Calu3 (cell line): ENCODE measurements around the gene COX6B1. TPM values are rescaled to one million over a fixed set of nuclear protein-coding genes. Genes with fewer than 3 reads are reported as not detected.

Source experiments
- BruUV-seq: library from RNA; stranded (reverse); fragments of 400-500 nt; replicated peaks from 2 replicates; lab custom pipeline; 2021; lab: Mats Ljungman, UMichigan
- CTCF ChIA-PET: fragments of 300-600 bp; sonication (Branson Sonifier 250); formaldehyde crosslinking; loops from one replicate; lab custom pipeline; 2022; ENCODE audit warnings: antibody characterized with exemption; lab: Charles Lee
- DNase-seq: peaks from one replicate; pipeline ENCODE4 v3.0.0; 2022
- H3K27ac Mint-ChIP-seq: one replicate; pipeline ENCODE4 v1.8.0; 2022; ENCODE audit warnings: mixed read lengths; ENCODE audit not compliant: unreplicated experiment
- H3K27me3 Mint-ChIP-seq: one replicate; pipeline ENCODE4 v1.8.0; 2022; ENCODE audit warnings: mixed read lengths; ENCODE audit not compliant: unreplicated experiment
- H3K36me3 Mint-ChIP-seq: one replicate; pipeline ENCODE4 v1.8.0; 2022; ENCODE audit warnings: mild to moderate bottlenecking, moderate library complexity, mixed read lengths; ENCODE audit not compliant: insufficient read depth, unreplicated experiment
- H3K4me1 Mint-ChIP-seq: one replicate; pipeline ENCODE4 v1.8.0; 2022; ENCODE audit warnings: mild to moderate bottlenecking, low read depth, mixed read lengths; ENCODE audit not compliant: unreplicated experiment
- H3K4me3 Mint-ChIP-seq: one replicate; pipeline ENCODE4 v1.8.0; 2022; ENCODE audit warnings: mild to moderate bottlenecking, low read depth, moderate library complexity, mixed read lengths; ENCODE audit not compliant: unreplicated experiment
- H3K9me3 Mint-ChIP-seq: one replicate; pipeline ENCODE4 v1.8.0; 2022; ENCODE audit warnings: low read depth, mixed read lengths; ENCODE audit not compliant: unreplicated experiment
- CTCF ChIP-seq: fragments of 200-600 bp; IDR thresholded peaks from one replicate; pipeline ENCODE4 v1.8.0; 2022; ENCODE audit warnings: antibody characterized with exemption; ENCODE audit not compliant: unreplicated experiment
- intact Hi-C: fragments of 100-400 bp; cut with micrococcal nuclease; formaldehyde crosslinking; loops from one replicate; pipeline ENCODE4 v1.10.0; 2022; ENCODE audit not compliant: unreplicated experiment
- total RNA-seq: library from RNA; stranded (reverse); gene quantifications from 2 replicates; pipeline ENCODE4 v1.2.3, GENCODE V29; 2022

Gene COX6B1
- total RNA-seq, 1 experiment from 2014 or later = 497 TPM

DNA sequence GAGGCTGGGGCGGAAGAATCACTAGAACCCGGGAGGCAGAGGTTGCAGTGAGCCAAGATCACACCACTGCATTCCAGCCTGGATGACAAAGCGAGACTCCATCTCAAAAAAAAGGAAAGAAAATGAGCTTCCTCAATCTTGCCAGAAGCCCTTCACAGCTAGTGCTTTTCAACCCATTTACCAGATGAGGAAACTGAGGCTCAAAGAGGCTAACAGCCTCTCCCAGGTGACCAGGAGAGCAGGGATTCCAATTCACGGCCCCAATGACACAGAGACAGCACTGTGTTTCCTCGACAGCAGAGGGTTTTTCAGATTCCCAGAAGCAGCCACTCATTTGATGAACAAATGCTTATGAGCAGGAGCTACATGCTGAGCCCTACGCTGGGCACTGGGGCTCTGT is 21.4 kb downstream of the COX6B1 start:
- H3K9me3 Mint-ChIP-seq = no peaks in the 10 kb centered on the region
- peak overlapping the region; percentile 18 for H3K27ac Mint-ChIP-seq
- no peak for TF ChIP-seq CTCF
- BruUV-seq = no TSS peak
- H3K4me1 Mint-ChIP-seq = peaks cover 19% of the 10 kb centered on the region
- DNase-seq = no peak
- H3K27me3 Mint-ChIP-seq = peaks cover 78% of the 10 kb centered on the region
- CTCF ChIA-PET = interaction anchor here (1.4 kb wide), 1 partner anchor 25 kb away, joined by 8 read pairs; no protein-coding TSS in a partner anchor
- H3K36me3 Mint-ChIP-seq = peaks cover 4% of the 10 kb centered on the region
- no peak overlapping the region for H3K4me3 Mint-ChIP-seq
- intact Hi-C loops = no loop called here

DNA sequence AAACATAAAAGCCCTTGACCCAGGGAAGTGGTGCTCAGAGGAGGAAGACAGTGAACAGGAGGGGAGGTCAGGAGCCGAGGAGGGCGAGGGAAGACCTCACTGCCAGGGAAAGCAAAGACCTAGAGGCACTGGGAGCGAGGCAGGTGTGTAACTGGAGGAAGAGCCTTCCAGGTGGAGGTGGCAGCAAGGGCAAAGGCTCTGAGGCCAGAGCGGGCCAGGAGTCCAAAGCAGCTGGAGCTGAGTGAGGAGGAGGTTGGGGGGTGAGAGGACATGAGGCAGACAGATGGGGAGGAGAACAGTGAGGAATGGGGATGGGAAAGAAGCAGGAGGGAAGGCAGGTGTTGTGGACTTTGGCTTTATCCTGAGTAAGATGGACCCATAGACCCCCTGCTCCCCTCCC is 21.9 kb downstream of the COX6B1 start:
- peaks cover 78% of the 10 kb centered on the region for H3K27me3 Mint-ChIP-seq
- no peak for TF ChIP-seq CTCF
- no peaks in the 10 kb centered on the region for H3K9me3 Mint-ChIP-seq
- intact Hi-C loops = no loop called here
- H3K27ac Mint-ChIP-seq = peak overlapping the region; percentile 18
- H3K4me1 Mint-ChIP-seq = peaks cover 19% of the 10 kb centered on the region
- H3K36me3 Mint-ChIP-seq = peaks cover 4% of the 10 kb centered on the region
- no TSS peak for BruUV-seq
- CTCF ChIA-PET = interaction anchor here (1.4 kb wide), 1 partner anchor 26 kb away, joined by 8 read pairs; no protein-coding TSS in a partner anchor
- DNase-seq = no peak
- no peak overlapping the region for H3K4me3 Mint-ChIP-seq

DNA sequence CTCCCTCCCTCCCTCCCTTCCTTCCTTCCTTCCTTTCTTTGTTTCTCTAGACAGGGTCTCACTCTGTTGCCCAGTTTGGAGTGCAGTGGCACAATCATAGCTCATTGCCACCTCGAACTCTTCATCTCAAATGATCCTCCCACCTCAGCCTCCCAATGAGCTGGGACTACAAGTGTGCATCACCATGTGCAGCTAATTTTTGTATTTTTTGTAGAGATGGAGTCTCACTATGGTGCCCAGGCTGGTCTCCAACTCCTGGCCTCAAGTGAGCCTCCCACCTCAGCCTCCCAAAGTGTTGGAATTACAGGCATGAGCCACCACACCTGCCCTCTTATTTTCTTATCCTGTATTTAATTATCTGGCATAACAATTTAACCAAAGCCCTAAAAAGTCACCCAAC is 22.6 kb downstream of the COX6B1 start:
- Mint-ChIP-seq H3K27ac (no peak overlapping the region), H3K27me3 (peaks cover 81% of the 10 kb centered on the region), H3K36me3 (peaks cover 4% of the 10 kb centered on the region), H3K4me1 (peaks cover 19% of the 10 kb centered on the region), H3K9me3 (no peaks in the 10 kb centered on the region), H3K4me3 (no peak overlapping the region)
- DNase-seq = no peak
- no TSS peak for BruUV-seq
- no peak for TF ChIP-seq CTCF
- intact Hi-C loops = no loop called here
- CTCF ChIA-PET = interaction anchor here (0.6 kb wide), 1 partner anchor 24 kb away, joined by 7 read pairs; no protein-coding TSS in a partner anchor

GRCh38 chr19:35671818-35672217 is 23.7 kb downstream of the COX6B1 start:
- TF ChIP-seq CTCF = no peak
- no peaks in the 10 kb centered on the region for H3K36me3 Mint-ChIP-seq
- DNase-seq = no peak
- BruUV-seq = no TSS peak
- H3K4me1 Mint-ChIP-seq = peaks cover 19% of the 10 kb centered on the region
- no peaks in the 10 kb centered on the region for H3K9me3 Mint-ChIP-seq
- CTCF ChIA-PET = interaction anchor here (0.9 kb wide), 1 partner anchor 59 kb away, joined by 3 read pairs; the partner anchor contains the start of gene HAUS5
- peaks cover 80% of the 10 kb centered on the region for H3K27me3 Mint-ChIP-seq
- intact Hi-C loops = no loop called here
- H3K27ac Mint-ChIP-seq = no peak overlapping the region
- no peak overlapping the region for H3K4me3 Mint-ChIP-seq
